B cell (primary cell): Measurements from ENCODE around the gene NOP9. TPM values are rescaled to one million over a fixed set of nuclear protein-coding genes. Genes with fewer than 3 reads are reported as not detected.

ENCODE experiments used
- ATAC-seq: fragments of 200-7000 bp; cut with Tn5 transposase; one replicate; pipeline ENCODE4 v1.10.0; 2021; ENCODE audit warnings: low read depth, mild to moderate bottlenecking, moderate number of reproducible peaks, moderate library complexity
- CTCF ChIA-PET: fragments of 350-600 bp; sonication (Branson Sonifier 250); formaldehyde crosslinking; loops from one replicate; lab custom pipeline; 2021; ENCODE audit warnings: antibody characterized with exemption, inconsistent platforms; lab: Charles Lee
- POLR2A ChIA-PET: fragments of 350-600 bp; sonication (Branson Sonifier 250); formaldehyde crosslinking; loops from one replicate; lab custom pipeline; 2021; ENCODE audit warnings: antibody characterized with exemption; lab: Charles Lee
- DNase-seq: peaks from one replicate; pipeline ENCODE4 v3.0.0; 2013
- H2AFZ ChIP-seq: 2 replicates; pipeline ENCODE4 v1.6.1; 2012; ENCODE audit warnings: mild to moderate bottlenecking, low read depth, low read length; ENCODE audit not compliant: insufficient read depth, poor library complexity, severe bottlenecking
- H3K27ac ChIP-seq, 2 donors: 1 replicate in 1 of 2; 2 replicates in 1 of 2; pipeline ENCODE4 v1.5.1; 2012 to 2013; ENCODE audit warnings: low read length in 2 of 2, mild to moderate bottlenecking in 2 of 2, moderate library complexity in 1 of 2
- H3K27me3 ChIP-seq, 4 experiments: fragments of 200-600 bp in 1 of 4; sonication (generic) in 1 of 4; replicated peaks in 1 of 4; 1 replicate in 2 of 4; 2 replicates in 2 of 4; pipeline versions ENCODE4 v1.6.1 to v1.7.0; 2013 to 2016; ENCODE audit warnings: low read length in 3 of 4, mild to moderate bottlenecking in 2 of 4, mixed read lengths in 1 of 4, moderate library complexity in 1 of 4; ENCODE audit not compliant: insufficient read depth in 4 of 4, control insufficient read depth in 3 of 4; ENCODE audit errors: control extremely low read depth in 1 of 4
- H3K36me3 ChIP-seq, 2 experiments: replicated peaks in 1 of 2; 1 replicate in 1 of 2; 2 replicates in 1 of 2; pipeline versions ENCODE4 v1.6.1 to v1.7.1; 2013; ENCODE audit warnings: low read length in 1 of 2; ENCODE audit not compliant: insufficient read depth in 2 of 2, control insufficient read depth in 1 of 2; ENCODE audit errors: control extremely low read depth in 1 of 2, extremely low read depth in 1 of 2
- H3K4me1 ChIP-seq, 2 donors: fragments of 200-600 bp in 1 of 2; sonication (generic) in 1 of 2; 1 replicate in 1 of 2; 2 replicates in 1 of 2; pipeline versions ENCODE4 v1.5.1 to v1.6.1; 2013 to 2017; ENCODE audit warnings: low read length in 2 of 2; ENCODE audit not compliant: control insufficient read depth in 2 of 2, insufficient read depth in 2 of 2
- H3K4me2 ChIP-seq: replicated peaks from 2 replicates; pipeline ENCODE3; 2012; ENCODE audit warnings: mild to moderate bottlenecking, low read depth, low read length; ENCODE audit not compliant: poor library complexity, severe bottlenecking
- H3K4me3 ChIP-seq, 5 experiments: fragments of 200-600 bp in 1 of 5; sonication (generic) in 1 of 5; 1 replicate in 3 of 5; 2 replicates in 2 of 5; pipeline versions ENCODE4 v1.5.1 to v1.7.0; 2011 to 2016; ENCODE audit warnings: low read length in 4 of 5, mild to moderate bottlenecking in 4 of 5, low read depth in 2 of 5, control low read depth in 1 of 5, moderate library complexity in 1 of 5; ENCODE audit not compliant: insufficient read depth in 1 of 5; ENCODE audit errors: control extremely low read depth in 1 of 5, extremely low read depth in 1 of 5
- H3K79me2 ChIP-seq: fragments of 200-600 bp; sonication (generic); one replicate; pipeline ENCODE4 v1.6.0; 2016; ENCODE audit warnings: low read length; ENCODE audit not compliant: control insufficient read depth, insufficient read depth
- H3K9ac ChIP-seq: fragments of 200-600 bp; sonication (generic); 2 replicates; pipeline ENCODE4 v1.6.1; 2017; ENCODE audit warnings: mild to moderate bottlenecking, low read length, moderate library complexity
- H3K9me3 ChIP-seq, 3 donors: one replicate each; pipeline versions ENCODE4 v1.6.1 to v1.7.1; 2013; ENCODE audit warnings: low read length in 2 of 3; ENCODE audit not compliant: control insufficient read depth in 2 of 3, insufficient read depth in 1 of 3; ENCODE audit errors: control extremely low read depth in 1 of 3
- H4K20me1 ChIP-seq: 2 replicates; pipeline ENCODE4 v1.6.0; 2012; ENCODE audit warnings: mild to moderate bottlenecking, low read length; ENCODE audit not compliant: insufficient read depth, control insufficient read depth, poor library complexity, severe bottlenecking
- H3K27ac Mint-ChIP-seq: one replicate; pipeline ENCODE4 v1.8.0; 2021; ENCODE audit warnings: mixed read lengths
- H3K27me3 Mint-ChIP-seq: one replicate; pipeline ENCODE4 v1.8.0; 2021; ENCODE audit warnings: mixed read lengths
- H3K4me1 Mint-ChIP-seq: one replicate; pipeline ENCODE4 v1.8.0; 2021; ENCODE audit warnings: mixed read lengths
- H3K4me3 Mint-ChIP-seq: one replicate; pipeline ENCODE4 v1.8.0; 2021; ENCODE audit warnings: mixed read lengths
- H3K9me3 Mint-ChIP-seq: one replicate; pipeline ENCODE4 v1.8.0; 2022; ENCODE audit warnings: mixed read lengths; ENCODE audit not compliant: insufficient read depth
- CTCF ChIP-seq: fragments of 200-600 bp; IDR thresholded peaks from one replicate; pipeline ENCODE4 v1.8.0; 2022; ENCODE audit warnings: antibody characterized with exemption, mild to moderate bottlenecking
- EZH2 ChIP-seq: IDR thresholded peaks from 2 replicates; pipeline ENCODE4 v1.6.1; 2012; ENCODE audit warnings: borderline replicate concordance, low read depth, mild to moderate bottlenecking, moderate library complexity, low read length; ENCODE audit not compliant: insufficient read depth, poor library complexity, severe bottlenecking
- WGBS: methylation state at CpG from one replicate; pipeline ENCODE4 v1.1.5; 2013; ENCODE audit warnings: missing lambda C conversion rate; ENCODE audit not compliant: insufficient coverage; 5-methylcytosine and 5-hydroxymethylcytosine counted together
- intact Hi-C: fragments of 100-400 bp; cut with micrococcal nuclease; formaldehyde crosslinking; loops from one replicate; pipeline ENCODE4 v1.10.0; 2022
- polyA plus RNA-seq: library from polyadenylated mRNA; depleted of rRNA; stranded (reverse); fragments of >200 nt; gene quantifications from 2 replicates; pipeline ENCODE4 v1.2.3, GENCODE V29; 2012
- total RNA-seq, 2 donors: library from RNA; stranded (reverse); fragments of 120-200 nt in 1 of 2; gene quantifications; 1 replicate in 1 of 2; 2 replicates in 1 of 2; pipeline versions ENCODE4 v1.2.3 to v1.2.4, GENCODE V29; 2013 to 2022

Gene NOP9
- total and polyA plus RNA-seq, 2 donors (not counting 1 experiment from before 2014, with no cell fraction given): 9.7 to 22.6 TPM

- DNase-seq: no peak
- peaks cover 32 to 39% of the 10 kb centered on the region in 2 donors for H3K4me1 ChIP-seq
- ATAC-seq: no peak
- no peaks in the 10 kb centered on the region for H3K9me3 ChIP-seq
- H3K36me3 ChIP-seq: peaks cover 0 to 35% of the 10 kb centered on the region in 2 experiments
- no peaks in the 10 kb centered on the region for H3K27me3 ChIP-seq
- H3K9me3 Mint-ChIP-seq: no peaks in the 10 kb centered on the region
- no peak for TF ChIP-seq CTCF
- TF ChIP-seq EZH2: no peak
- H3K4me2 ChIP-seq: no peak overlapping the region
- H3K27ac Mint-ChIP-seq: peak overlapping the region; percentile 37
- no peaks in the 10 kb centered on the region for H4K20me1 ChIP-seq
- 98% methylated on average over 8 of the region's 14 CpGs for WGBS
- CTCF ChIA-PET: interaction anchor here (1.0 to 4.2 kb wide), 14 partner anchors 10 to 178 kb away, joined by 3 to 40 read pairs (median 8); partner anchors contain the start of genes CHMP4A, CIDEB, IRF9 and LTB4R
- H3K27ac ChIP-seq: no peak overlapping the region
- POLR2A ChIA-PET: interaction anchor here (1.4 to 2.9 kb wide), 4 partner anchors 10 to 160 kb away, joined by 5 to 51 read pairs (median 8); partner anchors contain the start of genes CBLN3, KHNYN and TINF2
- H2AFZ ChIP-seq: no peak overlapping the region
- no peak overlapping the region for H3K4me3 ChIP-seq
- peak overlapping the region; percentile 94 for H3K4me3 Mint-ChIP-seq
- H3K9ac ChIP-seq: no peak overlapping the region
- intact Hi-C loops: loop anchor here (2.0 to 10.0 kb wide), 3 partner anchors 63 to 125 kb away; partner anchors contain the start of genes EMC9, PSME2, RNF31 and TM9SF1
- H3K27me3 Mint-ChIP-seq: no peaks in the 10 kb centered on the region
- H3K79me2 ChIP-seq: peaks cover 12% of the 10 kb centered on the region
- peaks cover 41% of the 10 kb centered on the region for H3K4me1 Mint-ChIP-seq
Observed at GRCh38 chr14:24269910-24270536, 29.6 kb upstream of the NOP9 start.
